CD4-positive, alpha-beta T cell treated with Interleukin-15 for 1 hour (primary cell): ENCODE data around the gene EHMT1.
"Not testable (repeated sequence)": the region's sequence is repeated elsewhere in the genome, so short reads cannot be mapped to it uniquely, and the experiment has no call there.

ENCODE experiments used
- DNase-seq: peaks from one replicate; pipeline ENCODE4 v3.0.0-alpha.2; 2020

Gene EHMT1

DNA sequence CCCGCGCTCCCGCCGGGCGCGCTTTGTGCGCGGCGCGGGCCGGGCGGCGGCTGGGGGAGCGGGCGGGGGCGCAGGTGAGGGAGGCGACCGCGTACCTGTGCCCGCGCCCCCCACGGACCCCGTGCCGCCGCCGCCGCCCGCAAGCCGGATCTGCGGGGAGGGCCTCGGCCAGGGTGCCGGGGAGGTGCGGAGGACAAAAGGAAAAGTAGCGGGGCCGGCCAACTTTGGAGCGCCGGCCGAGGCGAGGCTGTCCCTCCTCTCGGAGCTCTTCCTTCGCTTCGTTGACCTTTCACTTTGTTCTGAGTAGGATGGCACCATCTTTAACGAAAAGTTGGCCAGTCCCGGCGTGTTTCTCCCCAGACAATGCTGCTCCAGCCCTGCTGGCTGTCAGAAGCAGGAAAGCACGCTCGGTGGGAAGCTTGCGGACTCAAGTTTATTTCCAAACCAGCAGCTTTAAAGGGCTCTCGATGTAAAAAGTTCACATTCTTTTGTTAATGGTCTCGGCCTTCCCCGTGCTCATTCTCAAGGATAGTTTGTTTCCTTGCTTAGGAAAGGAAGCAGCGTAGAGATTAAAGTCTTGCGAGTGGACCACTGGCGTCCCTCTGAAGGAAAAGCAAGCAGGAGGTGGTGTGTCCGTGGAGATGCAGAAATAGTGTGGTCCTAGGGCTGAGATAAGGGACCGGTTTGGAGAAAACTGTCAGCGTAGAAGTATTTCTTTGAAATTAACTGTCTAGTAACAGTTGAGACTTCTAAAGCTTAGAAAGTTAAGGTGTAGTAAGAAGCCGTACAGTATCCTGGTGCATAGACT lies 639 bp downstream of the EHMT1 start:
- DNase-seq: no peak

DNA sequence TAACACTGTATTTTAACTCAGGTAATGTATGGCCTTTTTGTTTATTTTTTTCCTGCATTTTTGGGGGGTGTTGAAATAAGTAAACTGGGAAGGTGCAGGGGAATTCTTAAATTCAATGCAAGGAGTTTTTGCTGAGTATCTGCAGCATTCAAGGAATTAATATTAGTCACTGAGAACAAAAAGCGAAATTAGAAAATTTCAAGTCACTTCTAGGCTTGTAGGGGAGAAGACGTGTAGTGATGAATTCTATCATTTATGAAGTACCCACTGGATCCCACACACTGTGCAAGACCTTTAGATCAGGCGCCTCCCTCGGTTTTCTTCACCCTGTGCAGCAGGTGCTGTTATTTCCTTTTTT lies 1.2 kb downstream of the EHMT1 start:
- DNase-seq: no peak

DNA sequence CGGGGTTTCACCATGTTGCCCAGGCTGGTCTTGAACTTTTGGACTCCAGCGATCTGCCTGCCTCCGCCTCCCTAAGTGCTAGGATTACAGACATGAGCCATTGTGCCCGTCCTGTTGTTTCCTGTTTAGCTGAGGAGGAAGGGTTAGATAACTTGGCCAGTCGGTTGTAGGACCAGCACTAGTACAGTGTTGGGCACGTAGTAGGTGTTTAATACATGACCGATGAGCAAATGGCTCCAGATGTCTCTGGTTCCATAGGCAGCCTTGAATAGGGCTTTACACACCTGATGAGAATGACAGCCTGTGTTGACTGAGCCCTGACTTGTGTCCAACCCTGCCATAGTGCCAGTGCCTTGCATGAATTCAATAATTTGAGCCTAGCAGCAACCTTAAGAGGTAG lies 1.8 kb downstream of the EHMT1 start:
- DNase-seq: no peak

DNA sequence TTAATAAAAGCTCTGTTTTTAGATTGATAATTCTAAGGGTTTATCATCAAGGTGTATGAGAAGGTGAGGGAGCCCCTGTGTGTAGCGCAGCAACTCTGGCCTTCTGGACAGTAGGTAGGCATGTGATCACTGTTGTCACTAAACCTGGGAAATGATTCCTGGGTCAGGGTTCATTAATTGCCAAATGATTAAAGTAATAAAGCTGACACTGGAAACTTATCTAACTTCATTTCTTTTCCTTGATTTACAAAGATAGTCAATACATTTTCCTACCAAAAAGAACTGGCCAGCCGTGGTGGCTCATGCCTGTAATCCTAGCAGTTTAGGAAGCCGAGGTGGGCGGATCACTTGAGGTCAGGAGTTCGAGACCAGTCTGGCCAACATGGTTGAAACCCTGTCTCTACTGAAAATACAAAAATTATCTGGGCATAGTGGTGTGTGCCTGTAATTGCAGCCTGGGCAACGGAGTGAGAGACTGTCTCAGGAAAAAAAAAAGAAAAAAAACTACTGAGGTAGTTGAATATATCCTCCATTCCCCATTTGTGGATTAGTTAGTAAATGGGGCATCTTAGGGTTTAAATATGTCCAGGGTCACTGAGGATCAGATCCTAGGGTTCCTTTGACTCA lies 2.4 kb downstream of the EHMT1 start:
- DNase-seq: no peak

DNA sequence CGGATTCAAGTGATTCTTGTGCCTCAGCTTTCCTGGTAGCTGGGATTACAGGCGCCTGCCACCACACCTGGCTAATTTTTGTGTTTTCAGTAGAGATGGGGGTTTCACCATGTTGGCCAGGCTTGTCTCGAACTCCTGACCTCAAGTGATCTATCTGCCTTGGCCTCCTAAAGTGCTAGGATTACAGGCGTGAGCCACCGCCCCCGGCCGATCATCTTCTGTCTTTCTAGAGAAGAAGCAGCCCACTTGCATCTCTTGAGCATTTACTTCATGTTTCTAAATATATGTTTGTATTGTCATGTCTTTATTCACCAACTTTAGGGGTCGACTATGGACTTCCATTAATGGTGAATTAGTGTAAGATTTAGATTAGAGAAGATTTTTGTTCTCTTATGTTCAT lies 3.4 kb downstream of the EHMT1 start:
- not testable (repeated sequence) for DNase-seq

DNA sequence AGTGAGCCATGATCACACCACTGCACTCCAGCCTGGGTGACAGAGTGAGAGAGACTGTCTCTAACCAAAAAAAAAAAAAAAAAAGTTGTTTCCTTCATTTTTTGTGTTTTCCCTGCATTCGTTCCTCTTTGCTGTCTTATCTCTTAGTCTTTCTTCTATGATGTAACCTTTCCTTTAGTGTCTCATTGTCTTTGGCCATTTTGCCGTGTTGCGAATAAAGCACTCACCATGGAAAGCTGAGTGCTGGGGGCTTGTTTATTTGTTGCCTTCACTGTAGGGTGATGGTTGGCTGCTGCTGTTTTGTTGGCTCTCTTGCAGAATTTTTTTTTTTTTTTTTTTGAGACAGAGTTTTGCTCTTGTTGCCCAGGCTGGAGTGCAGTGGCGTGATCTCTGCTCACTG lies 7.7 kb downstream of the EHMT1 start:
- no peak for DNase-seq

DNA sequence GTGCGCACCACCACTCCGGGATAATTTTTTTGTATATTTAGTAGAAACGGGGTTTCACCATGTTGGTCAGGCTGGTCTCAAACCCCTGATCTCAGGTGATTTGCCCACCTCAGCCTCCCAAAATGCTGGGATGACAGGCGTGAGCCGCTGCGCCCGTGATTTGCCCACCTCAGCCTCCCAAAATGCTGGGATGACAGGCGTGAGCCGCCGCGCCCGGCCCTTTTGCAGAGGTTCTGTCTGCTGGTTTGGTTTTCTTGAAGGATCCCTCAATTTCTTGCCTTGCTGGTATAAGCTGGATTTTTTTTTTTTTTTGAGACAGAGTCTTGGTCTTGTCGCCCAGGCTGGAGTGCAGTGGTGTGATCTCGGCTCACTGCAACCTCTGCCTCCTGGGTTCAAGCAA lies 8.6 kb downstream of the EHMT1 start:
- DNase-seq: peak; percentile 2

DNA sequence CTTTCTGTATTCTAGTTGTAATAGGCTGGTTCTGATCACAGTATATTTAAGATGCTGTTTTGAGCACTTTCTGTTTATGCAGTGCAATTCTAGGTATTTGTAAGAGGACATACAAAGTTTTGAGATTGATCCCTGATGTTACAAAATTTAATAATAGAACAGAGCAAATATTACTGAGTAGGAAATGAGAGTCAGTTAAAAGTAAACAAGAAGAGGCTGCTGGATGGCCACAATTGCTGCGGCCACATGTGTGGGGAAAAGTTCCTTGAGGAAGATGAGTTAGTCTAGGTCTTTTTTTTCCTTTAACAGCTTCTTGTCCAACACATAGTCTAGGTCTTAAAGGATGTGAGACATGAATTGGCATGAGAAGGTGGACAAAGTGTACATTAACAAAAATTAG lies 11.3 kb downstream of the EHMT1 start:
- DNase-seq: no peak

DNA sequence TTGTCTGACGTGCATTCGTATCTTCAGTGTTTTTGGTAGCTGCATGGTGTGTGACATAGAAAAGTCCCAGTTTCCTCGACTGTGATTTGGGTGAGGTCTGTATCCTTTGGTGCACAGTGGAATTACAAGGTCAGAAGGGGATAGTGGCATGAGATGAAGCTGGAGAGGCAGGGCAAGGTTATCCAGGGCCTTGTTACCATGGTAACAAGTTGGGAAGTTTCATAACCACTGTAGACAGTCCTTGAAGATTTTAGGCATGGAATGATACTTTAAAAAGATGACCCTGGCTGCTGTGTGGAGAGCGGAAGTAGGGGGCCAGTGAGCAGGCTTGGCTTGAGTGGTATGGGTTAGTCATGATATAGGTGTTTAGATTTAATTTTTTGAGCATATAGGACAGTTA lies 11.9 kb downstream of the EHMT1 start:
- DNase-seq: no peak

DNA sequence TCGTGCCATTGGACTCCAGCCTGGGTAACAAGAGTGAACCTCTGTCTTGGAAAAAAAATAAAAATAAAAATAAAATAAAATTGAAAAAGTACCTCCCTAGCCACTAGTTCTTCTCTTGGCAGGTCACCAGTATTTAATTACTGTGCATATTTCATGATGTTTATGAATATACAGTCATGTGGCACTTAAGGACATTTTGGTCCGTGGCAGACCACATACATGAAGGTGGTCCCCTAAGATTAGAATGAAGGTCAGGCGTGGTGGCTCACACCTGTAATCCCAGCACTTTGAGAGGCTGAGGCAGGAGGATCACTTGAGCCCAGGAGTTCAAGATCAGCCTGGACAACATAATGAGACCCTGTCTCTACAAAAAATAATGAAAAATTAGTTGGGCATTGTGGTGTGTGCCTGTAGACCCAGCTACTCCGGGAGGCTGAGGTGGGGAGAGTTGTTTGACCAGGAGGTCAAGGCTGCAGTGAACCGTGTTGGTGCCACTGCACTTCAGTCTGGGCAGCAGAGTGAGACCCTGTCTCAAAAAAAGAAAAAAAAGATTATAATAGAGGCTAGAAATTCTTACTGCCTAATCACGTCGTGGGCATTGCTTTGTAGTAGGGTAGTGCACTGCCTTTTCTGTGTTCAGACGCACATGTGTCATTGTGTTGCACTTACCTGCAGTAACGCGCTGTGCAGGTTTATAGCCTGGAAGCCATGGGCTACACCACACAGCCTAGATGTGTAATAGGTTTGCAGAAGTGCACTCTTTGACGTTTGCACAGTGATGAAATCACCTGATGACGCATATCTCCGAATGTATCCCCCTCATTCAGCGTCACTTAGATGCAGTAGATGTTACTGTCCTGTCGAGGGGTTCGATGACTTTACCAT lies 12.8 kb downstream of the EHMT1 start:
- no peak for DNase-seq

DNA sequence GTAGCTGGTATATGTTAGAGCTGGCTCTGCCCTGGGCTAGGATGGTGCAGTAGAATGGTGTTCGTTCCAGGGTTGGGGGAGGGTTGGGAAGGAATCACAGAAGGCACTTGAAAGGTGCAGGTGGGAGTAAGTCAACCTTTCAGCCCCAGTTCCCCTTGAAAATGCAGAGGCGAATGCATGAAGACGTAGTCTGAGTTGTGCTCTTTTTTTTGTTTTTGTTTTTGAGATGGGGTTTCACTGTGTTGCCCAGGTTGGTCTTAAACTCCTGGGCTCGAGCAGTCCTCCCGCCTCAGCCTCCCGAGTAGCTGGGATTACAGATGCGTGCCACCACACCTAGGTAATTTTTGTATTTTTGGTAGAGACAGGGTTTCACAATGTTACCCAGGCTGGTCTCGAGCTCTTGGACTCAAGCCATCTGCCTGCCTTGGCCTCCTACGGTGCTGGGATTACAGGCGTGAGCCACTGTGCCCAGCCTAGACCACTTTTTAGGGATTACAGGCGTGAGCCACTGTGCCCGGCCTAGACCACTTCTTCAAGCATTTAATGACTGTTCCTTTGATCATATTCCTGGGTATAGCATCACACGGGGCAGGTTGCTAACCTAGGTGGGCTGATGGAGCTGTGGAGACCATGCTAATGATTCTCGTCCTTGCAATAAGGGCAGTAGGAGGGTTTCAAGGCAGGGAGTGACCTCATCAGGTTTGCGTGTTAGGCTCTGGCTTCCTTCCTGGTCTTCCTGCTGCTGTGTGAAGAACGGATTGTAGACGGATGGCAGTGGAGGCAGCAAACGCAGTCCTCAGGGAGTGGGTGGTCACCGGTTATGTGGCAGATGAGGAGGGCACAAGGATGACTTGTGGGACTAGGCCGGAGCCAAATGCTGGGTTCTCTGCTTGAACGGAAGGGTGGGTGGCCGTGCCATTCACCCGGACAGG lies 13.7 kb downstream of the EHMT1 start:
- no peak for DNase-seq

DNA sequence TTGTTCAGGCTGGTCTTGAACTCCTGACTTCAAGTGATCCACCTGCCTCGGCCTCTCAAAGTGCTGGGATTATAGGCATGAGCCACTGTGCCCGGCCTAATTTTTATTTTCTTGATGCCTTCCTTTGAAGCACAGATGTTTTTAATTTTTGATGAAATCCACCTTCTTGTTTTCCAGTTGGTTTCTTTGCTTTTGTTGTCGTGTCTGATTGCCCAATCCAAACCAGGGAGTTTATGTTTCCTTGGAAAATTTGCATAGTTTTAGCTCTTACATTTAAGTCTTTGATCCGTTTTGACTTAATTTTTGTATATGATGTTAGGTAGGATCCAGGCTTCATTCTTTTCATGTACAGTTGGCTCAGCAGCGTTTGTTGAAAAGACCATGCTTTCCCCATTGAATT lies 15.2 kb downstream of the EHMT1 start:
- DNase-seq: no peak

DNA sequence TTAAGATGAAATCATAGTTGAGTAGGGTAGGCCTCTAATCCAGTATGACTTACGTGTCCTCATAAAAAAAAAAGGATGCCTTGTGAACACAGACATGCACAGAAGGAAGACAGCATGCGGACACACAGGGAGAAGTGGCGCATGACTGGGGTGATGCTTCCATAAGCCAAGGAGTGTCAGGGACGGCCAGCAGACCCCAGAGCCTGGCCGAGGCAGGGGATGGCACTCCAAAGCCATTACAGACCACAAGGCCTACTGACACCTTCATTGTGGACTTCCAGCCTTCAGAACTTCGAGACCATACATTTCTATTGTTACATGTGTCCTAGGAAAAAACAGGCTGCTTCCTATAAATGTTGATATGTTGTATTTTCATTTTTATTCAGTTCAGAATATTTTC lies 19.9 kb downstream of the EHMT1 start:
- DNase-seq: no peak

DNA sequence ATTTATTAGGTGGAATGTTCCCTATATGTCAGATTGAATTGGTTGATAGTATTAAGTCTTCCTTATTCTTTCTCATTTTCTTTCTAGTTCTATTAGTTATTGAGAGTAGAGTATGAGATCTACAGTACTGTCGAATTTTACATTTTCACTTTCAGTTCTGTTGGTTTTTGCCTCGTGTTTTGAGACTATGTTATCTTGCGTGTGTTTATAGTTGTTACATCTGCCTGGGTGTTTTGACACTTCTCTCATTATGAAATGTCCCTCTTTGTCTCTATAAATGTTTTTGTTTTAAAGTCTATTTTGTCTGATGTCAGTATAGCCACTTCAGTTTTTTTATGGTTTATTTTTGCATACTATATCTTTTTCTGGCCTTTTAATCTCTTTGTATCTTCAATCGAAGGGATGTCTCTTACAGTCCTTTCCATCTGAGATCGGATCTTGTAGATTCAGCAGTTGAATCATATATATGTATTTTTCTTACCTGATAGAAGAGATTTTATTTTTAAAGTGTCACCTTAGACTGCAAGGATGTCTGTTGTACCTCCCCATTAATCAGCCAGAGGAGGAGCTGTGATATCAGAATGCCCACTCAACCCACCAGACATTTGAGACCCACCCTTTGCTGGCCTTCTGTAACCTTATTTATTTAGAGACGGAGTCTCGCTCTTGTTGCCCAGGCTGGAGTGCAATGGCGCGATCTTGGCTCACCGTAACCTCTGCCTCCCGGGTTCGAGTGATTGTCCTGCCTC lies 20.7 kb downstream of the EHMT1 start:
- no peak for DNase-seq

DNA sequence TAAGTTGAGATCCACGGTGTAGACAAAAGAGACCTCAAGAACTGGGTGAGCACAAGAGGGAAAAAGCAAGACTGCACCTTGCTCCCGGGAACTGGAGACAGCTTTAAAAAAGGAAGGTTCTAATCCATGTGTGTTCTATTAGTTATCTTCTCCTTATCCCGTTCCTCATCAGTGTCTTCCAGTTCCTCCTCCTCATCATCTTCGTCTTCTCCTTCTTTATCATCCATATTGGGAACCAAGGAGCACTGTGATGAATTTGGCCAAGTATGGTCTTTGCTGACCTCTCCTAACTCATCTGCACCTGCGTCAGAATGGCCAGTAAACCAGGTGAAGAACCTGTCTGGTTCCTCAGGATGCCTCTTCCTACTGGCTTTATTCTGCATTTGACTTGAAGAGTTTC lies 22.1 kb downstream of the EHMT1 start:
- no peak for DNase-seq

DNA sequence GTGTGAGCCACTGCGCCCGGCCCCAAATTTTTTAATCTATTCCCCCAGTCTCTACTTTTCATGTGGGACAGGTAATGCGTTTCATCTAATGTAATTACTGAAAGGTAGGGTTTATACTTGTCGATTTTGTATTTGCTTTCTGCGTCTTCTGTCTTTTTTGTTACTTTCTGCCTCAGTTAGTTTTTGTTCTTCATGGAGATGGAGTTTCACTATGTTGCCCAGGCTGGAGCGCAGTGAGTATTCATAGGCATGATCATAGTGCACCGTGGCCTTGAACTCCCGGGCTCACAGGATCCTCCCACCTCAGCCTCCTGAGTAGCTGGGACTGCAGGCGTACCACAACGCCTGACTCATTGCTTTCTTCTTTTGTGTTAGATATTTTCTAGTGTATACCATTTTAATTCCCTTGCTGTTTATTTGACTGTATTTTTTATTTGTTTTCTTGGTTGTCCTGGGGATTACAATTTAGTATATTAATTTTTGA lies 23.4 kb downstream of the EHMT1 start:
- no peak for DNase-seq

DNA sequence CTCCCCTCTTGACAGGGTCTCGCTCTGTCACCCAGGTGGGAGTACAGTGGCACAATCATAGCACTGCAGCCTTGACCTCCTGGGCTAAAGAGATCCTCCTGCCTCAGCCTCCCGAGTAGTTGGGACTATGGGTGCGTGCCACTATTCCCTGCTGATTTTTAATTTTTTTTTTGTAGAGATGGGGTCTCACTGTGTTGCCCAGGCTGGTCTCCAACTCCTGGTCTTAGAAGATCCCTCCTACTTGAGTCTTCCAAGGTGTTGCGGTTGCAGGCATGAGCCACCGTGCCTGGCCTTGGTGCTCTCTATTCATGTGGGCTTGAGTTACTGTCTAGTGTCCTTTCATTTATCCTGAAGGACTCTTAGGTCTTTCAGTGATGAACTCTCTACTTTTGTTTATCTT lies 24.1 kb downstream of the EHMT1 start:
- no peak for DNase-seq

DNA sequence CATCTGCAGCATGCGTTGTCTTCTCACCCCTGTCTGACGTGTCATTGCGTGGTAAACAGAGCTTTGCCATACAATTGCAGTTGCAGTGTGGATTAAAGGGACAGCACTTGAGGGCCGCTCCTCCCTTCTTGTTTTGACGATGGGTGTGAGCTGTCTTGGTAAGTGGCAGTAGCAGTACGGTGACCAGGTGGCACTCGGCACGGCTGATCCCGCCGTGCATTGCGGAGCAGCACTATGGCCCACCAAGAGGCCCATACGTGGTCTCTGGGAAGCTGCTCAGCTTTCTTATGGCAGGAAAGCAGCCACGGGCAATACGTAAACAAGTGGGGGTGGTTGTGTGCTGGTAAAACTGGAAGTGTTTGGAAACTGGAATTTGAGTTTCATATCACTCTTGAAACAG lies 25.1 kb downstream of the EHMT1 start:
- DNase-seq: no peak

DNA sequence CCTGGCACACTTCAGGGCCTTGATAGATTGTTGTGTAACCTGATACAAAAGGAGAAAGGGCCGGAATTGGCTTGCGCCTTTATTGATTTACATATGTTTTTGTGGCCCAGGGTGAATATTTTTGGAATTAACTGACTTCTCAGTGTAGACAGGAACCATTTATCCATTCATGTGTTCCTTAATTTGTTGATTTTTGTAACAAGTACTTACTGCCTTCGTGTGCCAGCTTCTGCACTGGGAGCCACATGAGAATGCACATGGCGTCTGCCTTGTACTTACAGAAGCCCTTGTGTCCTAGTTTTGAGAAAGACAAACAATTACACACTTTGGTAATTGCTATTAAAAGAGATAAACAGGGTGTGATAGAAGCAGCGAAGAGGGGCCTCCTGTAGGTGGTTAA lies 26.4 kb downstream of the EHMT1 start:
- DNase-seq: no peak

DNA sequence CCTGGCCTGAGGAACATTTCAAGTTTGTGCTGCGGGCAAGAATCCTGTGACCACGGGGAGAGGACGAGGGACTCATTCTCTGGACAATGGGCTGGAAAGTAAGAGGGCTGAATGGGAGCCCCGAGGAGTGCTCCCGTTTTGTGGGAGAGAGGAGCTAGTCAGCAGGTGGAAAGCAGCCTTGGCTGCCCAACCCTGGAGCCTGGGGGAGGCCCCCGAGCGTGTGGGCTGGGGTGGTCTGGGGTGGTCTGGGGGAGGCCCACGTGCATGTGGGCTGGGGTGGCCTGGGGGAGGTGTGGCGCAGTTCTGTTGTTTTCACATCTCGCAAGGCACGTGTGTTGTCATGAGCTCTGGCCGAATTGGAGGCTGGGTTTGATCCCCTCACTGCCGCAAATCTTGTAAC lies 27.5 kb downstream of the EHMT1 start:
- DNase-seq: no peak

DNA sequence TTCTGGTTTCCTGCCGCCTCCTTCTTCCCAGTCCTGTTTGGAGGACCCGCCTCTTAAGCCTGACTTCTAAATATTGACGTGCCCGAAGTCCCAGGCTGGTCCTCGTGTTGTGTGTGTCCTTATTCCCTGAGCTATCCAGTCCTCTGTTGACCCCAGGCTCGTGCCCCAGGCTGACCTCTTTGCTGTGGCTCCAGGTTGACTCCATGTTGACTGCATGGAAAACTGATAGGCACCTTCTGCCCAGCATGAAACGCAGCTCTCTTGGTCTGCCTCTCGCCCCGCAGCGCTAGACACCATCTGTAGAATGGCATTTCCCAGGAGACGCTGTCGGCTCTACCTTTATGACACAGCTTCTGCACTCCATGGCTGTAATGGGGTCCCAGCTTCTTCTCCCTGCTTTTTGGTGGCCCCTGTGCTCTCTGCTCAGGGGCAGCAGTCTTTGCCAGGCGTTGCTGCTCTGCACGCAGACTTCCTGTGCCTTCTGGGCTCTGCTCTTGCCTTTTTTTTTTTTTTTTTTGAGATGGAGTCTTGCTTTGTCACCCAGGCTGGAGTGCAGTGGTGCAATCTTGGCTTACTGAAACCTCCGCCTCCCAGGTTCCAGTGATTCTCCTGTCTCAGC lies 28.4 kb downstream of the EHMT1 start:
- no peak for DNase-seq
